PC-9 (cell line): ENCODE data around the gene TSBP1. TPM values are rescaled to one million over a fixed set of nuclear protein-coding genes. Genes with fewer than 3 reads are reported as not detected.

Experiments used
- BruUV-seq: library from RNA; stranded (reverse); fragments of 400-500 nt; replicated peaks from 2 replicates; lab custom pipeline; 2021; lab: Mats Ljungman, UMichigan
- CTCF ChIA-PET: fragments of 300-600 bp; sonication (Branson Sonifier 250); formaldehyde crosslinking; loops from one replicate; lab custom pipeline; 2022; ENCODE audit warnings: antibody characterized with exemption; lab: Charles Lee
- POLR2A ChIA-PET: fragments of 300-600 bp; sonication (Branson Sonifier 250); formaldehyde crosslinking; loops from one replicate; lab custom pipeline; 2022; ENCODE audit warnings: antibody characterized with exemption; ENCODE audit not compliant: unreplicated experiment; lab: Charles Lee
- DNase-seq, 2 experiments: peaks; one replicate each; pipeline versions ENCODE4 v3.0.0 to v3.0.0-alpha.2; 2015 to 2022; ENCODE audit warnings: mixed read lengths in 1 of 2
- H2AFZ ChIP-seq: fragments of 200-600 bp; sonication (generic); 2 replicates; pipeline ENCODE4 v1.8.1; 2017; ENCODE audit warnings: antibody characterized with exemption
- H3F3A ChIP-seq: fragments of 200-600 bp; sonication (generic); 2 replicates; pipeline ENCODE4 v1.8.1; 2017; ENCODE audit warnings: antibody characterized with exemption, mild to moderate bottlenecking, low read depth; ENCODE audit not compliant: insufficient read depth
- H3K27ac ChIP-seq: fragments of 200-600 bp; sonication (generic); 2 replicates; pipeline ENCODE4 v1.6.1; 2016; ENCODE audit warnings: mixed run types
- H3K27me3 ChIP-seq: fragments of 200-600 bp; sonication (generic); 2 replicates; pipeline ENCODE4 v1.6.1; 2016; ENCODE audit warnings: low read depth, mixed run types; ENCODE audit not compliant: insufficient read depth
- H3K36me3 ChIP-seq: fragments of 200-600 bp; sonication (generic); 2 replicates; pipeline ENCODE4 v1.6.1; 2016; ENCODE audit warnings: low read depth, mixed run types
- H3K4me1 ChIP-seq: fragments of 200-600 bp; sonication (generic); replicated peaks from 2 replicates; pipeline ENCODE4 v1.6.1; 2016; ENCODE audit warnings: mixed run types; ENCODE audit not compliant: insufficient read depth
- H3K4me2 ChIP-seq: fragments of 200-600 bp; sonication (generic); 2 replicates; pipeline ENCODE4 v1.6.1; 2017; ENCODE audit warnings: mixed run types
- H3K4me3 ChIP-seq: fragments of 200-600 bp; sonication (generic); 2 replicates; pipeline ENCODE4 v1.6.1; 2016; ENCODE audit warnings: mixed run types
- H3K79me2 ChIP-seq: fragments of 200-600 bp; sonication (generic); 2 replicates; pipeline ENCODE4 v1.6.1; 2017; ENCODE audit warnings: low read depth, mixed run types
- H3K9me2 ChIP-seq: fragments of 200-600 bp; sonication (generic); 2 replicates; pipeline ENCODE4 v1.8.1; 2017; ENCODE audit warnings: mild to moderate bottlenecking; ENCODE audit not compliant: insufficient read depth
- H3K9me3 ChIP-seq: fragments of 200-600 bp; sonication (generic); 2 replicates; pipeline ENCODE4 v1.8.1; 2016; ENCODE audit warnings: low read depth; ENCODE audit not compliant: insufficient read depth
- H4K20me1 ChIP-seq: fragments of 200-600 bp; sonication (generic); 2 replicates; pipeline ENCODE4 v1.8.1; 2017; ENCODE audit not compliant: insufficient read depth
- EZH2 ChIP-seq: fragments of 200-600 bp; sonication (generic); IDR thresholded peaks from 2 replicates; pipeline ENCODE4 v1.8.0; 2017; ENCODE audit warnings: antibody characterized with exemption, low read depth
- intact Hi-C: fragments of 100-400 bp; cut with micrococcal nuclease; formaldehyde crosslinking; loops from one replicate; pipeline ENCODE4 v1.10.0; 2022; ENCODE audit not compliant: unreplicated experiment
- total RNA-seq: library from RNA; stranded (reverse); gene quantifications from 2 replicates; pipeline ENCODE4 v1.2.3, GENCODE V29; 2021
- TF ChIP-seq, protein P1 (sequence below): fragments of 200-600 bp; sonication (generic); conservative IDR thresholded peaks from 2 replicates; pipeline ENCODE4 v1.6.1; 2017; ENCODE audit warnings: mixed run types, antibody characterized with exemption, mild to moderate bottlenecking, moderate library complexity

Gene TSBP1
- total RNA-seq, 1 experiment from 2014 or later, result not detected

DNA sequence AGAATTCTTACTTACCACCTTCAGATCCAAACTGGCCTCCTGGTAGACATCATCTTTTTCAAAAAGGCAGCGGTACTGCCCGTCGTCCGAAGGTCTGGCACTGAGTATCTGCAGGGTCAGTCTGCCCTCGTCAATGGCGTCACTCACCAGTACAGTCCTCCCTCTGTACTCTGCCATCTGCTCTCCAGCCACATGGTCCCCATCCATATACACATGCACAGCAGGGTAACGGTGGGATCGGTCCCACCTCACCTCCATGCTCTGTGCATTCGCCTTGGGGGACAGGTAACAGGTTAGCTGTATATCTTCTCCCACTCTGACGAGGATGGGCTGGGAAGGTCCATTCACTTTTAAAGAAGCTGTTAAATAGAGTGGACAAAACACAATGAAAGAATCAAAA lies 24.3 kb upstream of the TSBP1 start:
- H3K27ac ChIP-seq, result no peak overlapping the region
- BruUV-seq, result no TSS peak

DNA sequence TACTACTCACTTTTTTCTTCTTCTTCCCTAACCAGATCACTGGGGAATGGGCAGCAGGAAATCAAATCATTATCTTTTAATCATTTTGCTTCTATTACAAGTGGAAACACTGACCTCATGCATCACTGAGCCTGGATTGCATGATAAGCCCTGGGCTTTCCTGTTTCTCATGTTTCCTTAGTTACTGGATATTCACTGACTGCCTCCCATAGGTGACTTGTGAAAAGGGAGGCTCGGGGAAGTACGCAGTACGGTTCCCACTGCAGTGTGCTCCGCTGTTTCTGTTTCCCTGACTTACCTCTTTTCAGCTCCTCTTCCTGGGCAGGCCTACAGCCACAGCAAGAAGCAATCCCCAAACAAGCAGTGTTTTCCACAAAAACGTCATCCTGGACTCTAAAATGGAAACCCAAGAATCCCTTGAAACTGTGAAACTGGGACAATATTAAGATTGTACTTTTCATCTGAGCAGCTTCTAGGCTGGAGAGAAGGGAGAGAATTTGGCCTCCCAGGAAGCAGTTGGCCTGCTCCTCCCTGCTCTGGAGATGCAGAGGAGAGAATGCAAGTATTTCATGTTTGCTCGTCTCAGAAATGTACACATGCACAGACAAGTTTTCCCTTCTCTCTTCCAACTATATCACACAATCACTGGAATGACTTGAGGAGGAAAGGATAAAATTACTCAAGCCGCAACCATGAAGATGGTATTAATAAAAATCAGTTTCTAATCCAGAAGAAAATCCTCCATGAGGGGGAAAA lies 22.1 kb upstream of the TSBP1 start:
- CTCF ChIA-PET, result no interaction called here
- no TSS peak for BruUV-seq

More for the DNA sequence above, 24.3 kb upstream of the TSBP1 start:
- TF ChIP-seq EZH2, result no peak
- TF ChIP-seq, protein P1, sequence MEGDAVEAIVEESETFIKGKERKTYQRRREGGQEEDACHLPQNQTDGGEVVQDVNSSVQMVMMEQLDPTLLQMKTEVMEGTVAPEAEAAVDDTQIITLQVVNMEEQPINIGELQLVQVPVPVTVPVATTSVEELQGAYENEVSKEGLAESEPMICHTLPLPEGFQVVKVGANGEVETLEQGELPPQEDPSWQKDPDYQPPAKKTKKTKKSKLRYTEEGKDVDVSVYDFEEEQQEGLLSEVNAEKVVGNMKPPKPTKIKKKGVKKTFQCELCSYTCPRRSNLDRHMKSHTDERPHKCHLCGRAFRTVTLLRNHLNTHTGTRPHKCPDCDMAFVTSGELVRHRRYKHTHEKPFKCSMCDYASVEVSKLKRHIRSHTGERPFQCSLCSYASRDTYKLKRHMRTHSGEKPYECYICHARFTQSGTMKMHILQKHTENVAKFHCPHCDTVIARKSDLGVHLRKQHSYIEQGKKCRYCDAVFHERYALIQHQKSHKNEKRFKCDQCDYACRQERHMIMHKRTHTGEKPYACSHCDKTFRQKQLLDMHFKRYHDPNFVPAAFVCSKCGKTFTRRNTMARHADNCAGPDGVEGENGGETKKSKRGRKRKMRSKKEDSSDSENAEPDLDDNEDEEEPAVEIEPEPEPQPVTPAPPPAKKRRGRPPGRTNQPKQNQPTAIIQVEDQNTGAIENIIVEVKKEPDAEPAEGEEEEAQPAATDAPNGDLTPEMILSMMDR, result no peak
- Histone ChIP-seq H3K9me2 (no peaks in the 10 kb centered on the region), H3K4me2 (no peak overlapping the region), H3F3A (no peaks in the 10 kb centered on the region), H4K20me1 (no peaks in the 10 kb centered on the region), H3K27me3 (peaks cover 38% of the 10 kb centered on the region), H3K9me3 (no peaks in the 10 kb centered on the region), H3K36me3 (no peaks in the 10 kb centered on the region), H3K4me3 (no peak overlapping the region), H3K79me2 (no peaks in the 10 kb centered on the region), H3K4me1 (no peaks in the 10 kb centered on the region), H2AFZ (no peak overlapping the region)
- CTCF ChIA-PET, result no interaction called here
- POLR2A ChIA-PET, result no interaction called here
- intact Hi-C loops, result loop anchor here (10.0 kb wide), 1 partner anchor 141 kb away; no protein-coding TSS in a partner anchor
- no peak for DNase-seq

DNA sequence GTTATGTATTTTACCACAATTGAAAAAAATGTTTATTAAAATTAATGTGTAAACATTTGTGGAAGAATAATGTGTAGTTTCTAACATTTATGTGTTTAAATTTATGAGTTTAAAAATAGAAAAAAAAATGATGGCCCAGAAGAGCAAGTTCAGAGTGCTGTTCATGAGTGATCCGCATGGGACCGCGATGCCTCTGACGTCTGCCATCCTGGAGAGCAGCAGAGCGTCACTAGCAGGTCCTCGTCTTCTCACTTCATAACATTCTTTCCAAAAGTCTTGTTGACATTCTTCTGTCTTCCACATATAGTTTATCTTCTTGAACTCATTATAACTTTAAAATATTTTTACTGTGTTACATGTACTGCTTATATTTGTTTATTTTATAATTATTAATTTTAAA lies 19.8 kb upstream of the TSBP1 start:
- POLR2A ChIA-PET, result no interaction called here
- H3K4me3 ChIP-seq, result no peak overlapping the region
- intact Hi-C loops, result loop anchor here (10.0 kb wide), 1 partner anchor 137 kb away; no protein-coding TSS in a partner anchor
- no peaks in the 10 kb centered on the region for H3K36me3 ChIP-seq
- DNase-seq, result no peak
- no peak overlapping the region for H2AFZ ChIP-seq
- H3K27me3 ChIP-seq, result peaks cover 27% of the 10 kb centered on the region
- CTCF ChIA-PET, result interaction anchor here (0.6 kb wide), 1 partner anchor 194 kb away, joined by 3 read pairs; no protein-coding TSS in a partner anchor
- H3K4me2 ChIP-seq, result no peak overlapping the region
- BruUV-seq, result no TSS peak
- TF ChIP-seq, protein P1, result no peak
- no peak for TF ChIP-seq EZH2
- H3F3A ChIP-seq, result no peaks in the 10 kb centered on the region
- no peaks in the 10 kb centered on the region for H3K4me1 ChIP-seq
- no peak overlapping the region for H3K27ac ChIP-seq
- no peaks in the 10 kb centered on the region for H4K20me1 ChIP-seq
- no peaks in the 10 kb centered on the region for H3K79me2 ChIP-seq
- no peaks in the 10 kb centered on the region for H3K9me3 ChIP-seq
- H3K9me2 ChIP-seq, result no peaks in the 10 kb centered on the region

More for the DNA sequence above, 22.1 kb upstream of the TSBP1 start:
- no peaks in the 10 kb centered on the region for H3K9me2 ChIP-seq
- no peak overlapping the region for H3K27ac ChIP-seq
- no peaks in the 10 kb centered on the region for H4K20me1 ChIP-seq
- POLR2A ChIA-PET, result no interaction called here
- intact Hi-C loops, result loop anchor here (10.0 kb wide), 1 partner anchor 139 kb away; no protein-coding TSS in a partner anchor
- no peaks in the 10 kb centered on the region for H3F3A ChIP-seq
- TF ChIP-seq, protein P1, result no peak
- TF ChIP-seq EZH2, result no peak
- no peaks in the 10 kb centered on the region for H3K36me3 ChIP-seq
- H3K4me3 ChIP-seq, result no peak overlapping the region
- no peak overlapping the region for H2AFZ ChIP-seq
- no peaks in the 10 kb centered on the region for H3K4me1 ChIP-seq
- no peaks in the 10 kb centered on the region for H3K9me3 ChIP-seq
- no peaks in the 10 kb centered on the region for H3K79me2 ChIP-seq
- H3K27me3 ChIP-seq, result peaks cover 33% of the 10 kb centered on the region
- H3K4me2 ChIP-seq, result no peak overlapping the region
- no peak for DNase-seq
